ENCODE results near the gene LZTR1. TPM values are rescaled to one million over a fixed set of nuclear protein-coding genes. Genes with fewer than 3 reads are reported as not detected.

Gene LZTR1
- total and polyA plus RNA-seq, 12 donors, result 14.7 to 36.5 (median 24.4) TPM

DNA sequence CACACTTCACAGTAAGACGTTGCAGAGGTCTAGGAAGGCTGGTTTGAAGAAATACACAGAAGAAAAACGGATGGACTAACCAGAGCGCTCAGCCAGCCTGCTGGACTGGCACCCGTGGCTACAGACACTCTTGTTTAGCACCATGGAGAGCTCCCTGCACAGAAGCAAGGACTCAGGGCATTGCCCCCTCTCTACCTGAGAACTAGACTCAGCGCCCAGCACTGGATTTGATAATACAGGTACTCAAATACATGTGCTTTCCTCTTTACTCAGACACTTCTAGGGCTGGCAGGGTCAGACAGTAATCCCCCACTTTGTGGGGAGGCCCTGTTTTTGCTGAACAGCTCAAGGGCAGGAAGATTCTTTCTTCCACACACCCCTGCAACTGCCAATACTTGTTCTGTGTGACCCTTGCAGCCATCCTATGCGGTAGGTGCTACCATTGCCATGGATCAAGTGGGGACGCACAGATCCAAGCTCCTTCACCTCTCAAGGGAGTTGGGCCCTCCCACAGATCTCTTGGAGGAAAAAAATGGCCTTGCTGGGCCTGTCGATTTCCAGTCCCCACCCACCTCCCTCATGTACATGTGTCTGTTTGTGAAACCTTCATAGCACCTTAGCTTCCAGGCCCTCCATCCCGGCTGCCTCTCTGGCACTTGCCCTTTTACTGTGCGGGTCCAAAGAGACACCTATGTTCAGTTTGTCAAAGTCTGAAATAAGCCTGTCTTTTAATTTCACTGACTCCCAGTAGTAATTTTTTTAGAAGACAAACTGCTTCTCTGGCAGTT is 27.7 kb downstream of the LZTR1 start:
- Histone ChIP-seq H3K9me3 (no peaks in the 10 kb centered on the region), H3K4me1 (peaks cover 6 to 14% (median 12%) of the 10 kb centered on the region in 9 donors), H3K4me3 (no peak overlapping the region), H3K36me3 (peaks cover 0 to 8% (median 0%) of the 10 kb centered on the region in 9 donors), H3K27me3 (no peaks in the 10 kb centered on the region), H3K27ac (no peak overlapping the region)
- DNase-seq, result peak in 1 of 2 donors; percentile 35
- intact Hi-C loops (cut with DNase I), result loop anchor here in 3 of 10 donors (10.0 kb wide), 2 partner anchors 95 to 125 kb away; partner anchors contain the start of gene CRKL (in 2 of the 3)
- ATAC-seq, result peak in 1 of 8 donors; percentile 30
- TF ChIP-seq, protein P1, sequence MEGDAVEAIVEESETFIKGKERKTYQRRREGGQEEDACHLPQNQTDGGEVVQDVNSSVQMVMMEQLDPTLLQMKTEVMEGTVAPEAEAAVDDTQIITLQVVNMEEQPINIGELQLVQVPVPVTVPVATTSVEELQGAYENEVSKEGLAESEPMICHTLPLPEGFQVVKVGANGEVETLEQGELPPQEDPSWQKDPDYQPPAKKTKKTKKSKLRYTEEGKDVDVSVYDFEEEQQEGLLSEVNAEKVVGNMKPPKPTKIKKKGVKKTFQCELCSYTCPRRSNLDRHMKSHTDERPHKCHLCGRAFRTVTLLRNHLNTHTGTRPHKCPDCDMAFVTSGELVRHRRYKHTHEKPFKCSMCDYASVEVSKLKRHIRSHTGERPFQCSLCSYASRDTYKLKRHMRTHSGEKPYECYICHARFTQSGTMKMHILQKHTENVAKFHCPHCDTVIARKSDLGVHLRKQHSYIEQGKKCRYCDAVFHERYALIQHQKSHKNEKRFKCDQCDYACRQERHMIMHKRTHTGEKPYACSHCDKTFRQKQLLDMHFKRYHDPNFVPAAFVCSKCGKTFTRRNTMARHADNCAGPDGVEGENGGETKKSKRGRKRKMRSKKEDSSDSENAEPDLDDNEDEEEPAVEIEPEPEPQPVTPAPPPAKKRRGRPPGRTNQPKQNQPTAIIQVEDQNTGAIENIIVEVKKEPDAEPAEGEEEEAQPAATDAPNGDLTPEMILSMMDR (IDR thresholded peaks at IDR 0.05), result no peak
- WGBS, 2 donors, result 50 to 54% methylated on average over 10 of the region's 10 CpGs

DNA sequence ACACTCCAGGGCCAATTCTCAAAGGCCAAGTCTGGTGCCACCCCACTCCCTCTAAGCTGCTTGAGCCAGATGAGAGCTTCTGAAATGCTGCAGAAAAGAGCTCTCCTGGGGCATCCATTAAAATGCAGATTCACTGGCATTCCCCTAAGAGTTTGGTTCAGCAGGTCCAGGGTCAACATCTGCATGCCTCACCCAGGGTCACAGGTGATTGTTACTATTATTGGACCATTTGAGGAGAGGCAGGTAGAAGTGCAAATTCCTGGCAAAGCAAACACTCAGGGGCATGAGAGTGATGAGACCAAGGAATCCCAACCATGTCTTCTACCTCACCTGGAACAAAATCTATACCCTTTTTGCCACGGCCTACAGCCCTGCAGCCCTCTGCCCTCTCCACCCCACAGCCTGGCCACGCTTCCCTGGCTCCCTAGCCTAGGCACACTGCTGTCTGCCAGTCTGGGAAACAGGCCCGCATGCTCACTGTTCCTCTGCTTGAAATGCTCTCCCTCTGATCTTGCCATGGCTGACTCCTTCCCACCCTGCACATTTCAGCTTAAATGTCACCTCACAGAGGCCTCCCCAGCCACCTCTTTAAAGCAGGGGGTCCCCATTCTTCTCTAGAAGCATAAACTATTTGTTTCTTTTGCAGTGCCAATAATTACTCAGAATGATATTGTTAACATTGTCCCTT is 28.5 kb downstream of the LZTR1 start:
- DNase-seq, result no peak
- Histone ChIP-seq H3K36me3 (peaks cover 0 to 8% (median 0%) of the 10 kb centered on the region in 9 donors), H3K27me3 (no peaks in the 10 kb centered on the region), H3K4me3 (no peak overlapping the region), H3K27ac (no peak overlapping the region), H3K9me3 (no peaks in the 10 kb centered on the region), H3K4me1 (peaks cover 11 to 22% (median 18%) of the 10 kb centered on the region in 9 donors)
- intact Hi-C loops (cut with DNase I), result loop anchor here in 1 of 10 donors (10.0 kb wide), 1 partner anchor 96 kb away; the partner anchor contains the start of gene CRKL
- WGBS, 2 donors, result 93 to 94% methylated on average over 3 of the region's 3 CpGs
- TF ChIP-seq, protein P1 (IDR thresholded peaks at IDR 0.05), result no peak
- no peak for ATAC-seq

DNA sequence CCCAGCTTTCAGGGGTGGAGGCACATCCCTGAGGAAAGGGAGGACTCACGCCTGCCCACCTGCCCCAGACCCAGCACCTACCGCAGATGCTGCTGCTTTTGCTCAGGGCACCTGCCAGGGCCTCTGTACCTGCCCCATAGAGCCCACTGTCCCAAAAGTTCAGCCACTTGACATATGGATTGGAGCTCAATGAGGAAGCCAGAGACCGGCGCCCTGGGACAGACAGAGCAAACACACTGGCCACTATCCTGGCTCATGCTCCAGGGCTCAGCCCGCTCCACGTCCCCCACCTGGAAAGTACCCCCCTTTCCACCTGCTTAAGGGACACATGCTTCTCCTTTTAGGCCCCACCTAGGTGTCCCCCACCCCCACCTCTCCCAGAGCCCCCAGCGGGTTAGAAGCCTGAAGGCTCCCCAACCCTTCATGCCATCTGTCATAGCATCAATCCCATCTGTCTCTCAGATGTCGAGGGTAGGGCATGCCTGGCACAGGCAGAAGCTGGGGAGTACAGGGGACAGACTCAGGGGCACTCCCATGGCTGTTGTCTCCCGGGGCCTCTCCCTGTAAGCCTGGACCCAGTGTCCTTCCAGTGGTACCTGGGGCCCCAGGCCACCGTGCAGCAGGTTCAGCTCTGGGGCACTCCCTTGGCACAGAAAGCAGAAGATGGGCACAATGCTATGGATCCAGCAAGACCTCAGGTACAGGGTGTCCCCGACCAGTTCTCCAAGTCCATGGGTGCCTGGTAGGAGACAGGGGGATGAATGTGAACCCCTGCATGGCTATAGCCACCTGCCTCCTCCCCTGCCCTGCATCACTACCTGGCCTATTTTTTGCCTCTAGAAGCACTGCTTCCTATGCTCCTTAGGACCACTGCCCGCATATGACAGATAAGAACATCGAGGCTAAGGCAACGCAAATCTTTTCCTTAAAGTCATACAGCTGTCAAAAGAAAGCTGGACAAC is 30.6 kb downstream of the LZTR1 start:
- ATAC-seq (no peak), DNase-seq (no peak)
- Histone ChIP-seq H3K27me3 (no peaks in the 10 kb centered on the region), H3K4me1 (peaks cover 11 to 26% (median 20%) of the 10 kb centered on the region in 9 donors), H3K4me3 (no peak overlapping the region), H3K27ac (peak overlapping the region in 1 of 10 donors; percentile 72), H3K9me3 (no peaks in the 10 kb centered on the region), H3K36me3 (peaks cover 0 to 8% (median 0%) of the 10 kb centered on the region in 9 donors)
- TF ChIP-seq, protein P1 (IDR thresholded peaks at IDR 0.05), result no peak
- intact Hi-C loops (cut with DNase I), result loop anchor here in 1 of 10 donors (10.0 kb wide), 1 partner anchor 98 kb away; the partner anchor contains the start of gene CRKL
- WGBS, 2 donors, result 80 to 82% methylated on average over 14 of the region's 14 CpGs

All from heart right ventricle (tissue), 16 donors.